ENCODE results near the gene AP2A2. TPM values are rescaled to one million over a fixed set of nuclear protein-coding genes. Genes with fewer than 3 reads are reported as not detected.

AP2A2 gene
- total and polyA plus RNA-seq, 10 donors, result 32.7 to 321 (median 153) TPM

DNA sequence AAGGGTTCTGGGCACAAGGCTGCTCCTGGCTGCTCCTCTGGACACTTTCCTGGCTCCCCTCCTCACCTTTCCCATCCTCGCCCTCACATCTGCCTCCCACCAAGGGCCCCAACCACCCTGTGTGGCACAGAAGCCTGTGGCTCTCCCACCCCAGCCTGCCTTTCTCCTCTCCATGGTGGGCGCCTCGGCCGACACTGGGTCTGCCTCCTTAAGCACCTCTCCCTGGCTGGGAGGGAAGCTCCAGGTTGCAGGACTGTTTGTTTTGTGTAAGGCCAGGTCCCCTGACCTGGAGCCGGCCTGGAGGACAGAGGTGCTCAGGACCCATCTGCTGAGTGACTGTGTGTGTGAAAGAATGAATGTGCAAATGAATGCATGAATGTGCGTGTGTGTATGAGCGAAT, 96.7 kb downstream of the AP2A2 start:
- TF ChIP-seq, protein P1, sequence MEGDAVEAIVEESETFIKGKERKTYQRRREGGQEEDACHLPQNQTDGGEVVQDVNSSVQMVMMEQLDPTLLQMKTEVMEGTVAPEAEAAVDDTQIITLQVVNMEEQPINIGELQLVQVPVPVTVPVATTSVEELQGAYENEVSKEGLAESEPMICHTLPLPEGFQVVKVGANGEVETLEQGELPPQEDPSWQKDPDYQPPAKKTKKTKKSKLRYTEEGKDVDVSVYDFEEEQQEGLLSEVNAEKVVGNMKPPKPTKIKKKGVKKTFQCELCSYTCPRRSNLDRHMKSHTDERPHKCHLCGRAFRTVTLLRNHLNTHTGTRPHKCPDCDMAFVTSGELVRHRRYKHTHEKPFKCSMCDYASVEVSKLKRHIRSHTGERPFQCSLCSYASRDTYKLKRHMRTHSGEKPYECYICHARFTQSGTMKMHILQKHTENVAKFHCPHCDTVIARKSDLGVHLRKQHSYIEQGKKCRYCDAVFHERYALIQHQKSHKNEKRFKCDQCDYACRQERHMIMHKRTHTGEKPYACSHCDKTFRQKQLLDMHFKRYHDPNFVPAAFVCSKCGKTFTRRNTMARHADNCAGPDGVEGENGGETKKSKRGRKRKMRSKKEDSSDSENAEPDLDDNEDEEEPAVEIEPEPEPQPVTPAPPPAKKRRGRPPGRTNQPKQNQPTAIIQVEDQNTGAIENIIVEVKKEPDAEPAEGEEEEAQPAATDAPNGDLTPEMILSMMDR (IDR thresholded peaks at IDR 0.05 in 8 of 11, conservative IDR thresholded peaks at IDR 0.05 in 3 of 11), result no peak
- peak in 2 of 3 donors; percentile 6 to 7 for TF ChIP-seq POLR2AphosphoS5 (IDR thresholded peaks at IDR 0.05)
- Histone ChIP-seq H3K4me3 (no peak overlapping the region), H3K4me1 (peaks cover 0 to 23% (median 0%) of the 10 kb centered on the region in 6 donors), H3K9me3 (no peaks in the 10 kb centered on the region), H3K27me3 (replicated peaks in 1 of 7) (no peaks in the 10 kb centered on the region), H3K27ac (no peak overlapping the region), H3K36me3 (peaks cover 0 to 55% (median 0%) of the 10 kb centered on the region in 6 donors)
- intact Hi-C loops (cut with DNase I; ENCODE audit: low total_unique reads), result no loop called here
- 93 to 98% (median 95%) methylated on average over 7 of the region's 7 CpGs for WGBS, 5 donors
- no peak for DNase-seq

DNA sequence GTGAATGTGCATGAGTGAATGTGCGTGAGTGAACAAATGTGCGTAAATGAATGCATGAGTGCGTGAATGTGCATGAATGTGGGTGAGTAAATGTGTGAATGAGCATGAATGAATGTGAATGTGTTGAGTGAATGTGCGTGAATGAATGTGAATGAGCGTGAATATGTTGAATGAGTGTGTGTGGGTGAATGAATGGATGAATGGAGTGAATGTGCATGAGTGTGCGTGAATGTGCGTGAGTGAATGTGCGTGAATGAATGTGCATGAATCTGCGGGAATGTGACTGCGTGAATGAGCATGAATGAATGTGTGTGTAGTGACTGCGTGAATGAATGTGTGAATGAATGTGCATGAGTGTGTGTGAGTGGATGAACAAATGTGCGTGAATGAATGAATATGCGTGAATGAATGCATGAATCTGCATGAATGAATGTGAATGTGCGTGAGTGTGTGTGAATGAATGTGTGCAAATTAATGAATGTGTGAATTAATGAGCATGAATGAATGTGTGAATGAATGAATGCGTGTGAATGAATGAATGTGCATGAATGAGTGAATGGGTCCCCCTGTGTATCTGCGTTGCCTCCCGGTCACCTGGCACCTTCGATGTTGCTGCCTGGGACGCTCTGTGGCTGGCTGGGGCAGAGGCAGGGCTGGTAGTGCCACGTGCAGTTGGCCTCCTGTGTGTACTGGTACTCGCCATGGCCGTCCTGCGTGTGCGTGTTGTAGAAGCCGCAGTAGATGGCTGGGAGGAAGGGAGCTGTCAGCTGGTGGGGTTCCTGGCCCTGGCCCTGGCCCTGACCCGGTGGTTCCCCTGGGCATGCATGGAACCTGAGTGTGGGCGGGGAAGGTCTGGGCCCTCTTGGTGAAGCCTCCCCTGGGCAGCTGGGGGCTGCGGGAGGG, 97.5 kb downstream of the AP2A2 start:
- no peak overlapping the region for H3K27ac ChIP-seq
- no peaks in the 10 kb centered on the region for H3K27me3 ChIP-seq (replicated peaks in 1 of 7)
- TF ChIP-seq, protein P1 (IDR thresholded peaks at IDR 0.05 in 8 of 11, conservative IDR thresholded peaks at IDR 0.05 in 3 of 11), result no peak
- TF ChIP-seq POLR2AphosphoS5 (IDR thresholded peaks at IDR 0.05), result peak; percentile 2 to 61 (median 60)
- intact Hi-C loops (cut with DNase I; ENCODE audit: low total_unique reads), result no loop called here
- 87 to 92% (median 90%) methylated on average over 27 to 28 of the region's 28 CpGs for WGBS, 5 donors
- no peak overlapping the region for H3K4me3 ChIP-seq
- H3K36me3 ChIP-seq, result peaks cover 0 to 55% (median 0%) of the 10 kb centered on the region in 6 donors
- no peaks in the 10 kb centered on the region for H3K9me3 ChIP-seq
- DNase-seq, result no peak
- H3K4me1 ChIP-seq, result peaks cover 0 to 19% (median 0%) of the 10 kb centered on the region in 6 donors

DNA sequence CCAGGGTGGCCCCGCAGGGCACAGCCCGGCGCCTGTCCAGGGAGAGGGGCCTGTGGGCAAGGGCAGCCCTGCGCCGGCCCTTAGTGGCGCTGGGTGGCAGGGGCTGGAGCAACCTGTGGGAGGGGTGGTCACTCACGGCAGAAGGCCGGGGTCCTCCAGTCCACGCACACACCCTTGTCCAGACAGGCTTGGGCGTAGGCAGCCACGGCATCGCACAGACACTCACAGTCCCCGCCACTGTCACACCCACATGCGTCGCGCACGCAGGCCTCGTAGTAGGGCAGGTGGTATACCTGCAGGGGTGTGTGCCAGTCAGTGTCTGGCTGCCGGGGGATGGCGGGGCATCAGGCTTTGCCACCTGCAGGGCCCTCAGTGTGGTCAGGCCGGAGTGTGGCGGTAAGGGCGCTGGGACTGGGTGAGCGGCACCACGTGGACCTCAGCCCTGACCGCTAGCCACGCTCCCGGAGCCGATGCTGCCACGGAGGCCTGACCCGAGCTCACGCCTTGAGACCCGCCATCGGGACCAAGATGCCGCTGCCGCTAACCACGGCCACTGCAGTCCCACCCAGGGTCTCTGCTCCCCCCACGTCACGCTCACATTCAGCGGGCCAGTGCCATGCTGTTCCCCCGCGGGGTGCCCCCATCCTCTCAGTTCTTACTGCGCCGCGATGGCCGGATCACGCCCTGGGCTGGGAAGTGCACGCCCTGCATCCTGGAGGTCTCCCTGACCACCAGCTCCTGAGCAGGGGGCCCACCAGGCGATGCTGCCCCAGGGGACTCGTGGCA, 98.3 kb downstream of the AP2A2 start:
- 85 to 96% (median 93%) methylated on average over 31 to 50 of the region's 50 CpGs for WGBS, 5 donors
- no peak for DNase-seq
- Histone ChIP-seq H3K4me3 (no peak overlapping the region), H3K36me3 (peaks cover 0 to 53% (median 0%) of the 10 kb centered on the region in 6 donors), H3K27ac (no peak overlapping the region), H3K4me1 (peaks cover 0 to 21% (median 0%) of the 10 kb centered on the region in 6 donors), H3K27me3 (replicated peaks in 1 of 7) (no peaks in the 10 kb centered on the region), H3K9me3 (no peaks in the 10 kb centered on the region)
- no peak for TF ChIP-seq POLR2A (IDR thresholded peaks at IDR 0.05)
- TF ChIP-seq, protein P1 (IDR thresholded peaks at IDR 0.05 in 8 of 11, conservative IDR thresholded peaks at IDR 0.05 in 3 of 11), result no peak
- peak in 2 of 3 donors; percentile 7 to 11 for TF ChIP-seq POLR2AphosphoS5 (IDR thresholded peaks at IDR 0.05)
- intact Hi-C loops (cut with DNase I; ENCODE audit: low total_unique reads), result no loop called here
